ENCODE measurements around the gene BRINP3.

DNA sequence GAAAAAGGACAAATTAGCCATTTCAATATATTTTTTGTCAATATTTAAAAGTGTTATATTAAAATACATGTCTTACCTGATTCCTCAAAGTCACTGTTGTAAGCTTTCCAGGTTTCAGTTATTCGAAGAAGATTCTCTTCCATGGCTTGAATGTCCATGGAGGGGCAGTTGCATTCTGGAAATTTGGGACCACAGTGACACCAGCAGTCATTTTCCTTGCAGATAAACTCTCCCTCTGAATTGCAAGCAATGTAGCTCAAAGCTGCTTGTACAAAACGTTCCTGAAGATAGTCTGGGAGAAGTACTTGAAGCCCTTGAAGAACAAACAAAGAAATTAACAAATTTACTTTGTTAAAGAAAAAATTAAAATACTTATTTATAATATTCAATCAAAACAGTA is 251.7 kb downstream of the BRINP3 start:
- TF ChIP-seq, protein P1, sequence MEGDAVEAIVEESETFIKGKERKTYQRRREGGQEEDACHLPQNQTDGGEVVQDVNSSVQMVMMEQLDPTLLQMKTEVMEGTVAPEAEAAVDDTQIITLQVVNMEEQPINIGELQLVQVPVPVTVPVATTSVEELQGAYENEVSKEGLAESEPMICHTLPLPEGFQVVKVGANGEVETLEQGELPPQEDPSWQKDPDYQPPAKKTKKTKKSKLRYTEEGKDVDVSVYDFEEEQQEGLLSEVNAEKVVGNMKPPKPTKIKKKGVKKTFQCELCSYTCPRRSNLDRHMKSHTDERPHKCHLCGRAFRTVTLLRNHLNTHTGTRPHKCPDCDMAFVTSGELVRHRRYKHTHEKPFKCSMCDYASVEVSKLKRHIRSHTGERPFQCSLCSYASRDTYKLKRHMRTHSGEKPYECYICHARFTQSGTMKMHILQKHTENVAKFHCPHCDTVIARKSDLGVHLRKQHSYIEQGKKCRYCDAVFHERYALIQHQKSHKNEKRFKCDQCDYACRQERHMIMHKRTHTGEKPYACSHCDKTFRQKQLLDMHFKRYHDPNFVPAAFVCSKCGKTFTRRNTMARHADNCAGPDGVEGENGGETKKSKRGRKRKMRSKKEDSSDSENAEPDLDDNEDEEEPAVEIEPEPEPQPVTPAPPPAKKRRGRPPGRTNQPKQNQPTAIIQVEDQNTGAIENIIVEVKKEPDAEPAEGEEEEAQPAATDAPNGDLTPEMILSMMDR (IDR thresholded peaks at IDR 0.05) = no peak
- TF ChIP-seq POLR2A (IDR thresholded peaks at IDR 0.05) = no peak
